Measurements from ENCODE around the gene ANK2.

- TF ChIP-seq CTCF (conservative IDR thresholded peaks at IDR 0.05; ENCODE audit: low read length) (no peak), EZH2phosphoT487 (IDR thresholded peaks at IDR 0.05; ENCODE audit: borderline replicate concordance, low read depth, low read length) (no peak)
These were observed 286.3 kb downstream of the ANK2 start for GRCh38 chr4:113335746-113336145.
